Measurements from ENCODE around the gene DCST1. TPM values are rescaled to one million over a fixed set of nuclear protein-coding genes. Genes with fewer than 3 reads are reported as not detected.

Gene DCST1
- total and polyA plus RNA-seq, 2 of the 4 experiments (the other 2 are of a cell fraction), result not detected

- no peaks in the 10 kb centered on the region for H3K36me3 ChIP-seq (ENCODE audit: control insufficient read depth, insufficient read depth, low read length)
- no TSS peak for BruUV-seq (replicated peaks)
- dilution Hi-C loops (cut with HindIII; ENCODE audit: low sequenced_read_pairs, unreplicated experiment), result no loop called here
- H4K20me1 ChIP-seq (ENCODE audit: insufficient read depth, low read length), result no peaks in the 10 kb centered on the region; the same call in 1 of the 2 replicates
- H3K79me1 ChIP-seq (ENCODE audit: low read depth in 1 of 2, low read length in 2 of 2), result no peaks in the 10 kb centered on the region
- ATAC-seq (ENCODE audit: low read depth), result peak; percentile 98
- CTCF ChIA-PET, result interaction anchor here (0.8 to 2.4 kb wide), 8 partner anchors 10 to 46 kb away, joined by 3 to 12 read pairs (median 4); no protein-coding TSS in a partner anchor
- H3K4ac ChIP-seq (ENCODE audit: low read depth, low read length), result 0 out of 2 replicates have a peak overlapping the region, but pooled peaks have one; percentile 34
- POLR2A ChIA-PET (ENCODE audit: unreplicated experiment), result interaction anchor here (0.6 kb wide), 1 partner anchor 1104 kb away, joined by 10 read pairs; no protein-coding TSS in a partner anchor
- H2AFZ ChIP-seq (replicated peaks; ENCODE audit: low read length, poor library complexity), result peak overlapping the region; percentile 81
- H3K23ac ChIP-seq (ENCODE audit: low read depth, low read length), result no peak overlapping the region
- peaks cover 8% of the 10 kb centered on the region for H3K4me1 ChIP-seq (ENCODE audit: control insufficient read depth, insufficient read depth, low read length)
- in situ Hi-C loops (cut with MboI; ENCODE audit: low sequenced_read_pairs), result no loop called here
- H2BK20ac ChIP-seq (ENCODE audit: low read depth, low read length), result no peak overlapping the region
- peak overlapping the region; percentile 71 for H2AK9ac ChIP-seq (replicated peaks; ENCODE audit: low read depth, low read length, poor library complexity)
- peaks cover 12% of the 10 kb centered on the region; the same call in 1 of the 2 replicates for H3K27me3 ChIP-seq (ENCODE audit: control insufficient read depth, insufficient read depth, low read length)
- WGBS, 2 experiments (ENCODE audit: extremely low coverage in 2 of 2, insufficient read length in 1 of 2), result 64% methylated on average over 3 of the region's 7 CpGs; no CpG with 5 or more reads in 1 of the 2 experiments
- H2BK5ac ChIP-seq (ENCODE audit: low read depth, low read length, poor library complexity, severe bottlenecking), result no peak overlapping the region
- DNase-seq, result peak; percentile 75
- H3K18ac ChIP-seq (ENCODE audit: low read depth, low read length), result no peak overlapping the region
- no peak overlapping the region for H3K4me2 ChIP-seq (ENCODE audit: low read depth, low read length)
- no peak overlapping the region for H4K91ac ChIP-seq (ENCODE audit: insufficient read depth, low read depth, low read length)
- no peak overlapping the region for H3K9ac ChIP-seq (ENCODE audit: low read depth, low read length)
- no peak overlapping the region for H2BK15ac ChIP-seq (ENCODE audit: low read depth, low read length)
- H2AK5ac ChIP-seq (ENCODE audit: low read depth, low read length), result peak overlapping the region; percentile 40; the same call in 1 of the 2 replicates
- peaks cover 7% of the 10 kb centered on the region; the same call in 1 of the 2 replicates for H3K9me1 ChIP-seq (ENCODE audit: insufficient read depth, low read length)
- H3K4me3 ChIP-seq (ENCODE audit: insufficient read depth, low read depth, low read length), result no peak overlapping the region
- no peak overlapping the region for H3K27ac ChIP-seq (ENCODE audit: insufficient read depth, low read length)
- intact Hi-C loops (cut with micrococcal nuclease), result loop anchor here (1.0 kb wide), 1 partner anchor 39 kb away; no protein-coding TSS in a partner anchor
- no peak overlapping the region for H3K14ac ChIP-seq (replicated peaks; ENCODE audit: low read depth, low read length)
- H2BK120ac ChIP-seq (ENCODE audit: low read depth, low read length), result no peak overlapping the region
- H4K5ac ChIP-seq (ENCODE audit: low read depth, low read length), result no peak overlapping the region
- H4K8ac ChIP-seq (ENCODE audit: low read depth in 2 of 2, low read length in 2 of 2), result no peak overlapping the region
- H3K56ac ChIP-seq (ENCODE audit: extremely low read depth, insufficient read depth, low read length), result no peak overlapping the region
- H3K9me3 ChIP-seq (ENCODE audit: control insufficient read depth, insufficient read depth, low read length), result no peaks in the 10 kb centered on the region
- TF ChIP-seq, protein P1, sequence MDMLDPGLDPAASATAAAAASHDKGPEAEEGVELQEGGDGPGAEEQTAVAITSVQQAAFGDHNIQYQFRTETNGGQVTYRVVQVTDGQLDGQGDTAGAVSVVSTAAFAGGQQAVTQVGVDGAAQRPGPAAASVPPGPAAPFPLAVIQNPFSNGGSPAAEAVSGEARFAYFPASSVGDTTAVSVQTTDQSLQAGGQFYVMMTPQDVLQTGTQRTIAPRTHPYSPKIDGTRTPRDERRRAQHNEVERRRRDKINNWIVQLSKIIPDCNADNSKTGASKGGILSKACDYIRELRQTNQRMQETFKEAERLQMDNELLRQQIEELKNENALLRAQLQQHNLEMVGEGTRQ (IDR thresholded peaks at IDR 0.05; ENCODE audit: low read depth, low read length), result no peak
- TF ChIP-seq, protein P2, sequence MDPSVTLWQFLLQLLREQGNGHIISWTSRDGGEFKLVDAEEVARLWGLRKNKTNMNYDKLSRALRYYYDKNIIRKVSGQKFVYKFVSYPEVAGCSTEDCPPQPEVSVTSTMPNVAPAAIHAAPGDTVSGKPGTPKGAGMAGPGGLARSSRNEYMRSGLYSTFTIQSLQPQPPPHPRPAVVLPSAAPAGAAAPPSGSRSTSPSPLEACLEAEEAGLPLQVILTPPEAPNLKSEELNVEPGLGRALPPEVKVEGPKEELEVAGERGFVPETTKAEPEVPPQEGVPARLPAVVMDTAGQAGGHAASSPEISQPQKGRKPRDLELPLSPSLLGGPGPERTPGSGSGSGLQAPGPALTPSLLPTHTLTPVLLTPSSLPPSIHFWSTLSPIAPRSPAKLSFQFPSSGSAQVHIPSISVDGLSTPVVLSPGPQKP (IDR thresholded peaks at IDR 0.05; ENCODE audit: borderline replicate concordance, low read depth, low read length), result no peak
- no peak for TF ChIP-seq BHLHE40 (IDR thresholded peaks at IDR 0.05; ENCODE audit: low read depth, low read length)
- TF ChIP-seq RFX5 (IDR thresholded peaks at IDR 0.05; ENCODE audit: low read depth, low read length), result no peak
- TF ChIP-seq RCOR1 (IDR thresholded peaks at IDR 0.05; ENCODE audit: insufficient replicate concordance, low read length), result no peak
- TF ChIP-seq CEBPB (IDR thresholded peaks at IDR 0.05; ENCODE audit: low read depth, low read length), result no peak
- peak; percentile 82 for TF ChIP-seq CTCF (conservative IDR thresholded peaks at IDR 0.05; ENCODE audit: low read depth, low read length)
- TF ChIP-seq POLR2A (IDR thresholded peaks at IDR 0.05; ENCODE audit: low read depth, low read length), result no peak
- TF ChIP-seq SMC3 (IDR thresholded peaks at IDR 0.05; ENCODE audit: low read depth, low read length), result peak; percentile 78
- TF ChIP-seq CHD1 (IDR thresholded peaks at IDR 0.05; ENCODE audit: low read depth, low read length), result no peak
- peak; percentile 74 for TF ChIP-seq RAD21 (IDR thresholded peaks at IDR 0.05; ENCODE audit: low read length)
- no peak for TF ChIP-seq MXI1 (IDR thresholded peaks at IDR 0.05; ENCODE audit: borderline replicate concordance, low read depth, low read length)
- TF ChIP-seq NFE2L2 (IDR thresholded peaks at IDR 0.05; ENCODE audit: low read depth, low read length), result no peak
These were observed 11.4 kb downstream of the DCST1 start for GRCh38 chr1:155044812-155045657.

All from IMR-90 (cell line).